Measurements from ENCODE around the gene ADGRE2.
"Not testable (repeated sequence)": the region's sequence is repeated elsewhere in the genome, so short reads cannot be mapped to it uniquely, and the experiment has no call there.

ADGRE2 gene

GRCh38 chr19:14767466-14767971, 10.8 kb downstream of the ADGRE2 start:
- no peak for DNase-seq (ENCODE audit: low read depth)
- no peak for TF ChIP-seq CTCF (conservative IDR thresholded peaks at IDR 0.05; ENCODE audit: control insufficient read depth, insufficient read depth, low read depth, low read length)
- no peak overlapping the region for H3K4me3 ChIP-seq (ENCODE audit: control insufficient read depth, low read depth, low read length)

- not testable (repeated sequence) for H3K4me3 ChIP-seq (ENCODE audit: control insufficient read depth, low read depth, low read length); DNase-seq (ENCODE audit: low read depth)
Observed at GRCh38 chr19:14765841-14766240, 12.5 kb downstream of the ADGRE2 start.

- DNase-seq (ENCODE audit: low read depth); H3K4me3 ChIP-seq (ENCODE audit: control insufficient read depth, low read depth, low read length): not testable (repeated sequence)
Observed at GRCh38 chr19:14765403-14765802, 13.0 kb downstream of the ADGRE2 start.

GRCh38 chr19:14764401-14764800, 14.0 kb downstream of the ADGRE2 start:
- H3K4me3 ChIP-seq (ENCODE audit: control insufficient read depth, low read depth, low read length), result no peak overlapping the region
- no peak for DNase-seq (ENCODE audit: low read depth)
- TF ChIP-seq CTCF (conservative IDR thresholded peaks at IDR 0.05; ENCODE audit: control insufficient read depth, insufficient read depth, low read depth, low read length), result no peak

GRCh38 chr19:14763497-14764145, 14.7 kb downstream of the ADGRE2 start:
- no peak for TF ChIP-seq CTCF (conservative IDR thresholded peaks at IDR 0.05; ENCODE audit: control insufficient read depth, insufficient read depth, low read depth, low read length)
- H3K4me3 ChIP-seq (ENCODE audit: control insufficient read depth, low read depth, low read length), result no peak overlapping the region
- DNase-seq (ENCODE audit: low read depth), result no peak

GRCh38 chr19:14762111-14762510, 16.2 kb downstream of the ADGRE2 start:
- no peak overlapping the region for H3K4me3 ChIP-seq (ENCODE audit: control insufficient read depth, low read depth, low read length)
- DNase-seq (ENCODE audit: low read depth), result no peak
- TF ChIP-seq CTCF (conservative IDR thresholded peaks at IDR 0.05; ENCODE audit: control insufficient read depth, insufficient read depth, low read depth, low read length), result no peak

- no peak overlapping the region for H3K4me3 ChIP-seq (ENCODE audit: control insufficient read depth, low read depth, low read length)
- DNase-seq (ENCODE audit: low read depth), result no peak
- no peak for TF ChIP-seq CTCF (conservative IDR thresholded peaks at IDR 0.05; ENCODE audit: control insufficient read depth, insufficient read depth, low read depth, low read length)
Observed at GRCh38 chr19:14761607-14762006, 16.8 kb downstream of the ADGRE2 start.

GRCh38 chr19:14758816-14759215, 19.5 kb downstream of the ADGRE2 start:
- no peak overlapping the region for H3K4me3 ChIP-seq (ENCODE audit: control insufficient read depth, low read depth, low read length)
- DNase-seq (ENCODE audit: low read depth), result no peak
- TF ChIP-seq CTCF (conservative IDR thresholded peaks at IDR 0.05; ENCODE audit: control insufficient read depth, insufficient read depth, low read depth, low read length), result no peak
